ENCODE data around the gene SLC28A2.
"Not testable (repeated sequence)": the region's sequence is repeated elsewhere in the genome, so short reads cannot be mapped to it uniquely, and the experiment has no call there.

Gene SLC28A2

DNA sequence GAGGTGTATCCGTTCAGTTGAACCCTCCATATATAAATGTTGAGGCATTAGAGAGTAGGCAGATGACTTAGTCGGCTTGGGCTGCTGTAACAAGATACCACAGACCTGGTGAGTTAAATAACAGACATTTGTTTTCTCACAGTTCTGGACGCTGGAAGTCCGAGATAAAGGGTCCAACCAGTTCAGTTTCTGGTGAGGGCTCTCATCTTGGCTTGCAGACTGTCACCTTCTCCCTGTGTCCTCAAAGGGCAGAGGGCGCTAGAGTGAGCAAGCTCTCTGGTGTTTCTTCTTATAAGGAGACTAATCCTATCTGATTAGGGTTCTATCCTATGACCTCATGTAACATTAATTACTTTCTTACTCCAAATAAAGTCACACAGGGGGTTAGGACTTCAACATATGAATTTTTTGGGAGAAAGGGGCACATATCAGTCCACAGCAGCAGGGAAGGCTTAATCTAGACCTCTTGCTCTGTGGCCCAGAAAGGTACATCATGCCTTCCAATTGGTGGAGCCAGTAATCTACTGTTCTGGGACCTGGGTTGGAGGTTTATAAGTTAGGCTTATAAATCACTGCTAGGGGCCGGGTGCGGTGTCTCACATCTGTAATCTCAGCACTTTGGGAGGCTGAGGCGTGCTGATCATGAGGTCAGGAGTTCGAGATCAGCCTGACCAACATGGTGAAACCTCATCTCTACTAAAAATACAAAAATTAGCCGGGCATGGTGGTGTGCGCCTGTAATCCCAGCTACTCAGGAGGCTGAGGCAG, 26.3 kb upstream of the SLC28A2 start:
- FAIRE-seq, result no peak
- DNase-seq (ENCODE audit: insufficient read length, low spot score), result no peak
- TF ChIP-seq, protein P1, sequence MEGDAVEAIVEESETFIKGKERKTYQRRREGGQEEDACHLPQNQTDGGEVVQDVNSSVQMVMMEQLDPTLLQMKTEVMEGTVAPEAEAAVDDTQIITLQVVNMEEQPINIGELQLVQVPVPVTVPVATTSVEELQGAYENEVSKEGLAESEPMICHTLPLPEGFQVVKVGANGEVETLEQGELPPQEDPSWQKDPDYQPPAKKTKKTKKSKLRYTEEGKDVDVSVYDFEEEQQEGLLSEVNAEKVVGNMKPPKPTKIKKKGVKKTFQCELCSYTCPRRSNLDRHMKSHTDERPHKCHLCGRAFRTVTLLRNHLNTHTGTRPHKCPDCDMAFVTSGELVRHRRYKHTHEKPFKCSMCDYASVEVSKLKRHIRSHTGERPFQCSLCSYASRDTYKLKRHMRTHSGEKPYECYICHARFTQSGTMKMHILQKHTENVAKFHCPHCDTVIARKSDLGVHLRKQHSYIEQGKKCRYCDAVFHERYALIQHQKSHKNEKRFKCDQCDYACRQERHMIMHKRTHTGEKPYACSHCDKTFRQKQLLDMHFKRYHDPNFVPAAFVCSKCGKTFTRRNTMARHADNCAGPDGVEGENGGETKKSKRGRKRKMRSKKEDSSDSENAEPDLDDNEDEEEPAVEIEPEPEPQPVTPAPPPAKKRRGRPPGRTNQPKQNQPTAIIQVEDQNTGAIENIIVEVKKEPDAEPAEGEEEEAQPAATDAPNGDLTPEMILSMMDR (IDR thresholded peaks at IDR 0.05; ENCODE audit: insufficient read depth, missing control alignments), result no peak

DNA sequence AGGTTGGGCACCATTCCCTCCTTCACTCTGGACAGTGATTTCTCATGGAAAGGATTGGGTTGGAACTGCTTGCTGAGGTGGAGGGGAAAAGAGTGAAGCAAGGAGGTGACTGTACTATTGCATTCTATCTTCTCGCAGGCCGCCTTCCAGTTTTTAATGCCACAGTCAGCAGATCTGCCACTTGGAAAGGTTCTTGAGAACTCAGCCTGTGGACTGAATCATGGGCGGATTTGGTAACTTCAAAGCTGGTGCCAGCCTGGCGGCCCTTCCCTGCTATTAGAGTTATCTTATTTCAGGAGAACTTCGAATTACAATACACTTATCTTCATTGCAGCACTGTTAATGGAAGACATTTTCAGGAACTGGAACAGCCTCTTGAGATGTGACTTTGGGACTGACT, 23.1 kb upstream of the SLC28A2 start:
- TF ChIP-seq, protein P1 (IDR thresholded peaks at IDR 0.05; ENCODE audit: insufficient read depth, missing control alignments), result no peak
- DNase-seq (ENCODE audit: insufficient read length, low spot score) (no peak), FAIRE-seq (no peak)

DNA sequence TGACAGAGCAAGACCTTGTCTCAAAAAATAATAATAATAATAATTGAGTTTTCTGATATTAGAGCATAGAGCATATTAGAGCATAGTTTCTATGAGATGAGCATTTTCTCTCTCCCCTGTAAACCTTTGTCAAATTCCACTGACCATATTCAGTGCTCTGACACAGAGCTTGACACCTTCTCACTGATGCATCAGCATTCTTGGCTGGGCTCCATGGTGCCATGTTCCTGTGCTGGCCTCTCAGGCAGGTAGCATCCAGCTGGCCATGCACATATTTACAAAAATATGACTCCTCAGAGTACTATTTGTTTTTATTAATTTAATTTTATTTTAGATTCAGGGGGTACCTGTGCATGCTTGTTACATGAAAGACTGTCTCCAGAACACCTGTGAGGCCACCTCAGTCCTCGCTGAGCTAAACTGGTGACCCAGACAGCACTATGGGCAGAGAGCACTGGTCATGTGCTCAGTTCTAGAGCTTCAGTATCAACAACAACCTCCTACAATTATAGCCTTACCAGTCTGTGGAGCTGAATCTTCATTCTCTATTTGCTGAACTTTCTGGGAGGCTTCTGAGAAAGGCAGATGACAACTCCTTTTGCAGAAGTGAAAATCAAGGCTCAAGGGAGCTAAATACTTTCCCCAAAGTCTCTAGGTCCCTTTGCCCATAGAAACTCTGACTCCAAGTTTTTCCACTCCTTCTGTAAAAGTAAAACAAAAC, 21.6 kb upstream of the SLC28A2 start:
- no peak for FAIRE-seq
- TF ChIP-seq, protein P1 (IDR thresholded peaks at IDR 0.05; ENCODE audit: insufficient read depth, missing control alignments), result no peak
- DNase-seq (ENCODE audit: insufficient read length, low spot score), result no peak

DNA sequence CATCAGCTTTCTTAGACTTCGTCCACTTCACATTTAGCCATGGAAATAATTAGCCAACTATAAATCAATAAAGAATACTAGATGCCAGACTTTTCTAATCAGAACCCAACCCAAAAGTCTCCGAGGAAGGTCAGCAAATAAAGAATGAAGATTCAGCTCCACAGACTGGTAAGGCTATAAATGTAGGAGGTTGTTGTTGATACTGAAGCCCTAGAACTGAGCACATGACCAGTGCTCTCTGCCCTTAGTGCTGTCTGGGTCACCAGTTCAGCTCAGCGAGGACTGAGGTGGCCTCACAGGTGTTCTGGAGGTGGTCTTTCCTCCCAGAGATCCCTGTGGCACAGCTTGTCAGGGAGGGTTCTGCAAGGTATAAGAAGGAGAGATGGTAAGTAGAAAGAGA, 20.9 kb upstream of the SLC28A2 start:
- TF ChIP-seq, protein P1 (IDR thresholded peaks at IDR 0.05; ENCODE audit: insufficient read depth, missing control alignments), result no peak
- FAIRE-seq, result no peak

DNA sequence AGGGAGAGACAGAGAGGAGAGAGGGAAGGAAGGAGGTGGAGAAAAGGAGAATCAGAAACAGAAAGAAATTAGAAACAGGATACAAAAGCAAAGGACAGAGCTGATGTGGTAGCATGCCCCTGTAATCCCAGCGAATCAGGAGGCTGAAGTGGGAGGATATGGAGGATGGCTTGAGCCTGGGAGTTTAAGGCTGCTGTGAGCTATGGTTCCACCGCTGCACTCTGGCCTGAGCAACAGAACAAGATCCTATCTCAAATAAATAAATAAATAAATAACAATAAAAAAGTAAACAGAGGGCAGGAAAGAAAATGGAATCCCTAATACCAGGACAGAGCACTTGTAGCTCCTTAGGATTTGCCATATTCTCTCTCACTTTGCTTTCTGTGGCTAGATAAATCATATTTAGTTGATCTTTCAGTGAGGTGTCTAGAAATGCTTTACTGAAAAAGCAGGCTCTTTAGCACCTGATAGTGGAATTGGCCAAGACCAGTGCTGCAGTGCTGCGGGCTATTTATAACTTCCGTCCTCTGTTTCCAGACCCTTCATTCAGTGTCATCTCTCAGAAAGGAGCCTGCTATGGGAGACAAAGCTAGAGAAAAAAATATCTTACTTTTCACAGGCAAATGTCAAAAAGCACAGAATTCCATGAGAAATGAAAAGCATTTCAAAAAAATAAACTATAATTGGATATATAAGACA, 20.0 kb upstream of the SLC28A2 start:
- FAIRE-seq (no peak), DNase-seq (ENCODE audit: insufficient read length, low spot score) (no peak)
- TF ChIP-seq, protein P1 (IDR thresholded peaks at IDR 0.05; ENCODE audit: insufficient read depth, missing control alignments), result no peak

More for the DNA sequence above, 20.9 kb upstream of the SLC28A2 start:
- no peak for DNase-seq (ENCODE audit: insufficient read length, low spot score)

DNA sequence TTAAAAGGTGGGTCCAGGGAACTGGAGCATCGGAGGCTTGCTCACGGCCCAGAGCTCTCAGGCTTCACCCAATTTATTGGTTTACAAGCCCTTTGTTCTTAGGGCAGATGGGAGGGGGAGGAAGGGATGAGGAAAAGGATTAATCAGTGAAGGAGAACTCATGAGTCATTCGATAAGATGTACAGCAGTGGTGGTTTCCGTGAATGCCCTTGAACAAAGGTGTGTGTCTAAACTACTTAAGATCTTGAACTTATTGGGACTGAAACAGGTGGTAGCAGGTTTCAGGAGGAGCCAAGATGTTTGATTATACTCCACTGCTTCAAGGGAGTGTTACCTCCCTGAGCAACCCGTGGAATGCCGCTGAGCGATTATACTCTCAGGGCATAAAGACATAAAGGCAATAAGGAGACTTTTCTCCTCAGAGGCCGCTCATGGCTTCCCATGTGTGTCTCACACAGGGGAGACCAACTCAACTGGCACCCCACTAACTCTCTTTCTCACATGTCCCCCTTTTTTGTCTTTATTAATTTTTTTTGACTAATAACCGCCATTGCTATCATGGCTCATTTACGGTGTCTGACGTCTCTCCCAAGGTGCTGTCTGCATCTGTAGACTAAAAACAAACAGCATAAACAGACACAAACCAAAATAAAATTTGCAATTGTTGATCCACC, 17.3 kb upstream of the SLC28A2 start:
- no peak for FAIRE-seq
- TF ChIP-seq, protein P1 (IDR thresholded peaks at IDR 0.05; ENCODE audit: insufficient read depth, missing control alignments), result no peak
- DNase-seq (ENCODE audit: insufficient read length, low spot score), result no peak

DNA sequence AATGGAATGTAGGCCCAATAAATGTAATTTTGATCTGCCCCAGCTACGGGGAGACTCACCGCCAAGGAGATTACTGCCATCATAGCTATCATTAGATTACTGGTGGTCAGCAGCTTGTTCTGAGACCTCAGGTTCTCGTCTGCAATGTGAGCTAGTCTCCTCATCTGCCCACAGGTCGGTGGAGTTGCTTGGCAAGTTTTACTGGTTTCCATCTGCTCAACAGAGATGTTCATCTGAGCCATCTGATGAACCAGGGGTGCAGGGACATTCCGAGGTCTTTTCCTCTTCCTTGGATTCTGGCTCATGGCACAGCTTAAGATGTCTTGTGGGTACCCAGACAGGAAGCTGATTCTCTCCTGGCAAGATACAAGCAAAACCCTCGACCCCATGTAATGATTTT, 15.2 kb upstream of the SLC28A2 start:
- FAIRE-seq; DNase-seq (ENCODE audit: insufficient read length, low spot score): not testable (repeated sequence)

Data from D721Med (cell line).